H1 (cell line): ENCODE measurements around the gene ARHGAP1. TPM values are rescaled to one million over a fixed set of nuclear protein-coding genes. Genes with fewer than 3 reads are reported as not detected.

Source experiments
- CTCF ChIA-PET: fragments of 300-600 bp; sonication (Branson Sonifier 250); formaldehyde crosslinking; loops from one replicate; lab custom pipeline; 2021; ENCODE audit not compliant: partially characterized antibody; lab: Charles Lee
- POLR2A ChIA-PET: fragments of 300-600 bp; sonication (Branson Sonifier 250); formaldehyde crosslinking; loops from one replicate; lab custom pipeline; 2021; ENCODE audit warnings: inconsistent platforms; ENCODE audit not compliant: partially characterized antibody; lab: Charles Lee
- DNase-seq, 2 experiments: peaks; one replicate each; pipeline versions ENCODE4 v3.0.0 to v3.0.0-alpha.2; 2010 to 2022; ENCODE audit warnings: low spot score in 2 of 2, low read depth in 1 of 2, mixed read lengths in 1 of 2
- FAIRE-seq: peaks from 2 replicates; lab custom pipeline; 2011; peaks lifted over from hg19 to GRCh38; lab: Jason Lieb, UNC
- H2AFZ ChIP-seq: 2 replicates; pipeline ENCODE4 v1.8.1; 2012; ENCODE audit warnings: low read length, inconsistent platforms
- H2AK5ac ChIP-seq: 2 replicates; pipeline ENCODE4 v1.6.1; 2013; ENCODE audit warnings: low read depth, low read length
- H2BK120ac ChIP-seq: replicated peaks from 2 replicates; pipeline ENCODE3; 2013; ENCODE audit warnings: low read depth, low read length, inconsistent platforms
- H2BK12ac ChIP-seq: 2 replicates; pipeline ENCODE4 v1.6.1; 2013; ENCODE audit warnings: low read depth, low read length
- H2BK15ac ChIP-seq: 2 replicates; pipeline ENCODE4 v1.6.1; 2013; ENCODE audit warnings: low read length
- H2BK20ac ChIP-seq: 2 replicates; pipeline ENCODE4 v1.6.1; 2013; ENCODE audit warnings: low read length
- H2BK5ac ChIP-seq: 2 replicates; pipeline ENCODE4 v1.6.1; 2013; ENCODE audit warnings: low read depth, low read length
- H3K14ac ChIP-seq: 2 replicates; pipeline ENCODE4 v1.6.1; 2013; ENCODE audit warnings: inconsistent platforms; ENCODE audit not compliant: insufficient read length
- H3K18ac ChIP-seq: 2 replicates; pipeline ENCODE4 v1.6.1; 2013; ENCODE audit warnings: low read length; ENCODE audit errors: extremely low read depth
- H3K23ac ChIP-seq: 2 replicates; pipeline ENCODE4 v1.6.1; 2013; ENCODE audit warnings: inconsistent platforms; ENCODE audit not compliant: insufficient read length
- H3K23me2 ChIP-seq: 2 replicates; pipeline ENCODE4 v1.6.1; 2013; ENCODE audit warnings: low read depth, low read length
- H3K27ac ChIP-seq: 2 replicates; pipeline ENCODE4 v1.6.1; 2011; ENCODE audit warnings: low read depth, low read length, inconsistent platforms
- H3K27me3 ChIP-seq, 4 experiments: replicated peaks in 1 of 4; 1 replicate in 1 of 4; 2 replicates in 3 of 4; pipeline versions ENCODE4 v1.6.1 to v1.8.1; 2011 to 2013; ENCODE audit warnings: low read length in 3 of 4, mild to moderate bottlenecking in 3 of 4, inconsistent platforms in 2 of 4, mixed read lengths in 2 of 4, moderate library complexity in 1 of 4; ENCODE audit not compliant: control insufficient read depth in 3 of 4, insufficient read depth in 3 of 4; ENCODE audit errors: extremely low read depth in 1 of 4
- H3K36me3 ChIP-seq, 4 experiments: 2 replicates each; pipeline versions ENCODE4 v1.6.1 to v1.8.1; 2011 to 2013; ENCODE audit warnings: mild to moderate bottlenecking in 4 of 4, low read length in 3 of 4, moderate library complexity in 2 of 4, control low read depth in 1 of 4, inconsistent platforms in 1 of 4; ENCODE audit not compliant: insufficient read depth in 4 of 4, control insufficient read depth in 2 of 4
- H3K4ac ChIP-seq: replicated peaks from 2 replicates; pipeline ENCODE3; 2013; ENCODE audit warnings: low read length, low read depth, mixed read lengths, inconsistent platforms; ENCODE audit not compliant: insufficient read length
- H3K4me1 ChIP-seq, 4 experiments: replicated peaks in 1 of 4; 1 replicate in 1 of 4; 2 replicates in 3 of 4; pipeline versions ENCODE4 v1.6.1 to v1.8.1; 2011 to 2013; ENCODE audit warnings: low read length in 3 of 4, inconsistent platforms in 2 of 4, mixed read lengths in 1 of 4; ENCODE audit not compliant: insufficient read depth in 4 of 4, control insufficient read depth in 3 of 4
- H3K4me2 ChIP-seq, 2 experiments: 2 replicates each; pipeline versions ENCODE4 v1.6.1 to v1.8.1; 2011 to 2013; ENCODE audit warnings: low read depth in 2 of 2, low read length in 2 of 2, control low read depth in 1 of 2, inconsistent platforms in 1 of 2, mild to moderate bottlenecking in 1 of 2; ENCODE audit not compliant: insufficient read depth in 1 of 2
- H3K4me3 ChIP-seq, 4 experiments: fragments of 200-600, 300-600 bp in 1 of 4; sonication (generic), shearing (Covaris generic), sonication (Bioruptor Twin) in 1 of 4; 2 replicates each; pipeline versions ENCODE4 v1.5.1 to v1.8.1; 2011 to 2016; ENCODE audit warnings: low read length in 4 of 4, low read depth in 3 of 4, control low read depth in 2 of 4, inconsistent platforms in 2 of 4, mild to moderate bottlenecking in 2 of 4, mixed read lengths in 1 of 4, moderate library complexity in 1 of 4; ENCODE audit not compliant: insufficient read depth in 2 of 4; ENCODE audit errors: extremely low read depth in 1 of 4
- H3K56ac ChIP-seq: replicated peaks from 2 replicates; pipeline ENCODE3; 2013; ENCODE audit warnings: low read depth, mild to moderate bottlenecking, mixed read lengths, low read length, inconsistent platforms; ENCODE audit not compliant: insufficient read length
- H3K79me1 ChIP-seq: 2 replicates; pipeline ENCODE4 v1.6.1; 2013; ENCODE audit warnings: low read depth, low read length, control low read depth
- H3K79me2 ChIP-seq, 2 experiments: 2 replicates each; pipeline versions ENCODE4 v1.6.1 to v1.8.1; 2012 to 2013; ENCODE audit warnings: low read length in 2 of 2, mild to moderate bottlenecking in 2 of 2, inconsistent platforms in 1 of 2; ENCODE audit not compliant: insufficient read depth in 2 of 2, control insufficient read depth in 1 of 2
- H3K9ac ChIP-seq, 4 experiments: replicated peaks in 1 of 4; 1 replicate in 1 of 4; 2 replicates in 3 of 4; pipeline versions ENCODE4 v1.6.1 to v1.8.1; 2011 to 2013; ENCODE audit warnings: low read depth in 3 of 4, low read length in 3 of 4, control low read depth in 2 of 4, mild to moderate bottlenecking in 2 of 4, moderate library complexity in 2 of 4, inconsistent platforms in 1 of 4; ENCODE audit errors: extremely low read depth in 1 of 4
- H3K9me3 ChIP-seq, 2 experiments: 2 replicates each; pipeline versions ENCODE4 v1.6.1 to v1.8.1; 2012 to 2013; ENCODE audit warnings: mild to moderate bottlenecking in 2 of 2, moderate library complexity in 2 of 2, control low read depth in 1 of 2, inconsistent platforms in 1 of 2, low read depth in 1 of 2, low read length in 1 of 2, mixed read lengths in 1 of 2; ENCODE audit not compliant: insufficient read depth in 2 of 2
- H4K20me1 ChIP-seq, 2 experiments: replicated peaks in 1 of 2; 2 replicates each; pipeline versions ENCODE3 to v1.8.1; 2011 to 2013; ENCODE audit warnings: inconsistent platforms in 2 of 2, low read length in 2 of 2, mild to moderate bottlenecking in 1 of 2; ENCODE audit not compliant: insufficient read depth in 2 of 2, control insufficient read depth in 1 of 2
- H4K5ac ChIP-seq: 2 replicates; pipeline ENCODE4 v1.6.1; 2013; ENCODE audit warnings: low read length, low read depth, mixed read lengths, inconsistent platforms; ENCODE audit not compliant: insufficient read length
- H4K8ac ChIP-seq: 2 replicates; pipeline ENCODE4 v1.8.0; 2013; ENCODE audit warnings: mild to moderate bottlenecking, moderate library complexity, low read length, inconsistent platforms; ENCODE audit not compliant: insufficient read depth; ENCODE audit errors: extremely low read depth
- H4K91ac ChIP-seq: replicated peaks from 2 replicates; pipeline ENCODE3; 2013; ENCODE audit warnings: low read length, mixed read lengths, inconsistent platforms; ENCODE audit not compliant: insufficient read length
- CBX5 ChIP-seq: fragments of 300-800, 300-1000 bp; sonication (generic); IDR thresholded peaks from 2 replicates; pipeline ENCODE4 v1.7.1; 2016; ENCODE audit warnings: antibody characterized with exemption, low read length, low read depth
- EZH2 ChIP-seq: fragments of 200-600 bp; sonication (generic); IDR thresholded peaks from 2 replicates; pipeline ENCODE4 v1.7.1; 2012; ENCODE audit warnings: low read depth, mild to moderate bottlenecking, moderate library complexity, low read length, inconsistent platforms; ENCODE audit not compliant: severe bottlenecking
- HDAC6 ChIP-seq: IDR thresholded peaks from one replicate; pipeline ENCODE4 v1.7.1; 2012; ENCODE audit warnings: low read depth, mild to moderate bottlenecking, inconsistent platforms, low read length, moderate library complexity
- KDM5A ChIP-seq: fragments of 200-600 bp; IDR thresholded peaks from 2 replicates; pipeline ENCODE4 v1.7.1; 2012; ENCODE audit warnings: mild to moderate bottlenecking, low read length, inconsistent platforms, mixed read lengths
- RAD21 ChIP-seq, 2 experiments: IDR thresholded peaks in 1 of 2; conservative IDR thresholded peaks in 1 of 2; 2 replicates each; pipeline ENCODE4 v1.6.1; 2011; ENCODE audit warnings: low read depth in 2 of 2, low read length in 2 of 2, improper control_type of control experiment in 1 of 2, inconsistent platforms in 1 of 2, mild to moderate bottlenecking in 1 of 2, moderate library complexity in 1 of 2
- RBBP5 ChIP-seq: IDR thresholded peaks from 2 replicates; pipeline ENCODE4 v1.7.1; 2012; ENCODE audit warnings: low read depth, mild to moderate bottlenecking, inconsistent platforms, low read length, moderate library complexity, borderline replicate concordance
- SAP30 ChIP-seq: fragments of 300-600 bp; sonication (generic); IDR thresholded peaks from 2 replicates; pipeline ENCODE4 v1.7.1; 2012; ENCODE audit warnings: low read length, moderate library complexity, mild to moderate bottlenecking, inconsistent platforms; ENCODE audit not compliant: insufficient read depth, insufficient replicate concordance
- WGBS, 2 experiments: shearing (Covaris generic) in 1 of 2; methylation state at CpG; one replicate each; pipeline versions ENCODE4 v1.1.6 to v1.1.7; 2013 to 2015; ENCODE audit warnings: low lambda C conversion rate in 2 of 2, mixed read lengths in 2 of 2, inconsistent platforms in 1 of 2, low coverage in 1 of 2, missing lambda C conversion rate in 1 of 2; ENCODE audit not compliant: insufficient replicate concordance in 2 of 2, insufficient coverage in 1 of 2, insufficient read length in 1 of 2; ENCODE audit errors: extremely low coverage in 1 of 2, missing lambda C conversion rate in 1 of 2; 5-methylcytosine and 5-hydroxymethylcytosine counted together
- polyA plus RNA-seq, 7 experiments: library from polyadenylated mRNA; depleted of rRNA in 3 of 7; stranded (reverse) in 5 of 7; unstranded in 2 of 7; fragments of >200 nt in 5 of 7; fragments of 200-250 nt in 2 of 7; gene quantifications; 1 replicate in 5 of 7; 2 replicates in 1 of 7; 4 replicates in 1 of 7; pipeline versions ENCODE4 v1.2.1 to v1.2.3, GENCODE V29; 2011 to 2013; ENCODE audit warnings: missing spikeins in 2 of 7, mixed read lengths in 2 of 7
- total RNA-seq: library from RNA; stranded (reverse); fragmentation: NEBNext Ultra II Directional; extraction: Animal tissue kit (Norgen Biotek cat#: 25700); gene quantifications from 2 replicates; pipeline ENCODE4 v1.2.1, GENCODE V29; 2021
- TF ChIP-seq, protein P1 (sequence below), 3 experiments: IDR thresholded peaks; 1 replicate in 2 of 3; 2 replicates in 1 of 3; pipeline versions ENCODE4 v1.5.1 to v1.6.1; 2011; ENCODE audit warnings: low read length in 3 of 3, mild to moderate bottlenecking in 3 of 3, inconsistent platforms in 2 of 3, low read depth in 1 of 3, moderate library complexity in 1 of 3; ENCODE audit not compliant: insufficient read depth in 1 of 3; ENCODE audit errors: control extremely low read depth in 1 of 3

The ARHGAP1 gene
- total and polyA plus RNA-seq, 2 of the 8 experiments (the other 6 are each of a cell fraction or from before 2014, with no cell fraction given) = 28.6 to 58.8 TPM

DNA sequence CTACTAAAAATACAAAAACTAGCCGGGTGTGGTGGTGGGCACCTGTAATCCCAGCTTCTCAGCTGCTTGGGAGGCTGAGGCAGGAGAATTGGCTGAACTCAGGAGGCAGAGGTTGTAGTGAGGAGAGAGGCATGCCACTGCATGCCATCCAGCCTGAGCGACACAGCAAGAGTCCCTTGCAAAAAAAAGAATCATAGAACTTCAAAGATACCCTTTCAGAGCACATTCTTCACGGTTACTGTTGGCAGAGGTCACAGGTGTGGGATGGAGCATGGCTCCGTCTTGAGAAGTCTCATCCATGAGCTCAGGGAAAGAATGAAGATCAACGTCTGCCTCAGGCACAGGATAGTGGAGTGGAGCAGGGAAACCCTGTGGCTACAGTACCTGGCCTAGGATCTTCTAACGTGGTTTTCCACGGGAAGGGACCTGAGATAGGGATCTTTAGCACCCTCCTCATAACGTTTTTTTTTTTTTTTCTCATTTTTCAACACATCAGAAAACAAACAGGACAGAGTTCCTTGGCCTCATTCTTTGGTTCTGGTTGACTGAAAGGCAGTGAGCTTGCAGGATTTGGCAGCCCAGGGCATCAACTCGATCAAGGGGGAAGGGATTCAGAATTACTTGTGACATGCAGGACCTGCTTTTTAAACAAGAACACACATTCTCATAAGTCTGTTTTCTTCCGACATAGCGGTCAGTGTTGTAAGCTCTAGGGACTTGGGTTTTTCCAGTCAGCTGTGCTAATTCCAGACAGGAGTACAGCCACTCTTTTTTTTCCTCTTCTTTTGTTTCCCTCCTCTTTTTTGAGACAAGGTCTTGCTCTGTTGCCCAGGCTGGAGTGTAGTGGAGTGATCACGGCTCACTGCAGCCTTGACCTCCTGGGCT, 41.4 kb upstream of the ARHGAP1 start:
- no peak overlapping the region for H3K4ac ChIP-seq
- DNase-seq (no peak), FAIRE-seq (no peak)
- peaks cover 0 to 3% (median 0%) of the 10 kb centered on the region in 4 experiments; a peak in 1 of 7 replicates for H3K4me1 ChIP-seq
- H3K36me3 ChIP-seq = peaks cover 17 to 55% (median 50%) of the 10 kb centered on the region in 4 experiments
- H2BK15ac ChIP-seq = no peak overlapping the region
- H4K20me1 ChIP-seq = no peaks in the 10 kb centered on the region
- WGBS, 2 experiments = 83% methylated on average over 12 of the region's 12 CpGs; no CpG with 5 or more reads in 1 of the 2 experiments
- H3K4me2 ChIP-seq = no peak overlapping the region
- H3K23me2 ChIP-seq = no peaks in the 10 kb centered on the region
- H4K8ac ChIP-seq = no peak overlapping the region
- no peak overlapping the region for H3K4me3 ChIP-seq
- H3K79me1 ChIP-seq = no peaks in the 10 kb centered on the region
- no peak overlapping the region for H2BK20ac ChIP-seq
- no peaks in the 10 kb centered on the region for H3K9me3 ChIP-seq
- H2BK120ac ChIP-seq = no peak overlapping the region
- no peak overlapping the region for H2BK5ac ChIP-seq
- no peak overlapping the region for H3K23ac ChIP-seq
- no peak overlapping the region for H3K18ac ChIP-seq
- no peak overlapping the region for H2BK12ac ChIP-seq
- H2AFZ ChIP-seq = no peak overlapping the region
- H2AK5ac ChIP-seq = no peak overlapping the region
- H3K27ac ChIP-seq = no peak overlapping the region
- no peaks in the 10 kb centered on the region for H3K27me3 ChIP-seq
- no peak overlapping the region for H3K9ac ChIP-seq
- CTCF ChIA-PET = no interaction called here
- H3K79me2 ChIP-seq = no peaks in the 10 kb centered on the region
- no peak overlapping the region for H4K91ac ChIP-seq
- no peak overlapping the region for H3K14ac ChIP-seq
- POLR2A ChIA-PET = interaction anchor here (0.9 kb wide), 1 partner anchor 9 kb away, joined by 3 read pairs; no protein-coding TSS in a partner anchor
- no peak overlapping the region for H4K5ac ChIP-seq
- no peak overlapping the region for H3K56ac ChIP-seq
- TF ChIP-seq EZH2 (no peak), SAP30 (no peak), KDM5A (no peak), RAD21 (IDR thresholded peaks at IDR 0.05 in 1 of 2, conservative IDR thresholded peaks at IDR 0.05 in 1 of 2; ENCODE audit: low read depth in 2 of 2, low read length in 2 of 2) (no peak), RBBP5 (no peak), CBX5 (no peak), HDAC6 (no peak)
- TF ChIP-seq, protein P1, sequence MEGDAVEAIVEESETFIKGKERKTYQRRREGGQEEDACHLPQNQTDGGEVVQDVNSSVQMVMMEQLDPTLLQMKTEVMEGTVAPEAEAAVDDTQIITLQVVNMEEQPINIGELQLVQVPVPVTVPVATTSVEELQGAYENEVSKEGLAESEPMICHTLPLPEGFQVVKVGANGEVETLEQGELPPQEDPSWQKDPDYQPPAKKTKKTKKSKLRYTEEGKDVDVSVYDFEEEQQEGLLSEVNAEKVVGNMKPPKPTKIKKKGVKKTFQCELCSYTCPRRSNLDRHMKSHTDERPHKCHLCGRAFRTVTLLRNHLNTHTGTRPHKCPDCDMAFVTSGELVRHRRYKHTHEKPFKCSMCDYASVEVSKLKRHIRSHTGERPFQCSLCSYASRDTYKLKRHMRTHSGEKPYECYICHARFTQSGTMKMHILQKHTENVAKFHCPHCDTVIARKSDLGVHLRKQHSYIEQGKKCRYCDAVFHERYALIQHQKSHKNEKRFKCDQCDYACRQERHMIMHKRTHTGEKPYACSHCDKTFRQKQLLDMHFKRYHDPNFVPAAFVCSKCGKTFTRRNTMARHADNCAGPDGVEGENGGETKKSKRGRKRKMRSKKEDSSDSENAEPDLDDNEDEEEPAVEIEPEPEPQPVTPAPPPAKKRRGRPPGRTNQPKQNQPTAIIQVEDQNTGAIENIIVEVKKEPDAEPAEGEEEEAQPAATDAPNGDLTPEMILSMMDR (IDR thresholded peaks at IDR 0.05; ENCODE audit: control extremely low read depth in 1 of 3, insufficient read depth in 1 of 3, low read depth in 1 of 3, low read length in 3 of 3) = no peak
